ENCODE results near the gene CTTNBP2. TPM values are rescaled to one million over a fixed set of nuclear protein-coding genes. Genes with fewer than 3 reads are reported as not detected.
A peak's percentile ranks its signal among the peaks of the same experiment; 100 is the strongest.

Gene CTTNBP2
- total and polyA plus RNA-seq, 2 donors (not counting 1 experiment from before 2014, with no cell fraction given) = 8.3 to 12.0 TPM

GRCh38 chr7:117739085-117739484 is 134.2 kb downstream of the CTTNBP2 start:
- Histone ChIP-seq H3K27me3 (ENCODE audit: control insufficient read depth, insufficient read depth, low read length) (no peaks in the 10 kb centered on the region), H3K27ac (ENCODE audit: insufficient read depth, low read length) (no peak overlapping the region), H2AFZ (ENCODE audit: low read length) (no peak overlapping the region), H3K36me3 (ENCODE audit: control insufficient read depth, insufficient read depth, low read length) (peaks cover 4% of the 10 kb centered on the region), H3K4me2 (ENCODE audit: extremely low read depth, insufficient read depth, low read length) (no peak overlapping the region), H3K79me2 (ENCODE audit: control insufficient read depth, insufficient read depth, low read length) (no peaks in the 10 kb centered on the region), H3K9me3 (ENCODE audit: control insufficient read depth, insufficient read depth, low read depth, low read length) (no peaks in the 10 kb centered on the region), H3K4me3 (replicated peaks in 1 of 4; ENCODE audit: control extremely low read depth in 1 of 4, insufficient read depth in 1 of 4, low read depth in 3 of 4, low read length in 4 of 4) (no peak overlapping the region), H3K9ac (ENCODE audit: insufficient read depth, low read length) (no peak overlapping the region), H4K20me1 (ENCODE audit: control insufficient read depth, extremely low read depth, insufficient read depth, low read length) (no peaks in the 10 kb centered on the region), H3K4me1 (ENCODE audit: control insufficient read depth, extremely low read depth, insufficient read depth, low read length) (peaks cover 6% of the 10 kb centered on the region)
- DNase-seq (ENCODE audit: low read depth in 2 of 2) = no peak
- TF ChIP-seq CTCF (conservative IDR thresholded peaks at IDR 0.05 in 1 of 2, IDR thresholded peaks at IDR 0.05 in 1 of 2; ENCODE audit: low read depth in 1 of 2, low read length in 2 of 2) (no peak), EZH2 (IDR thresholded peaks at IDR 0.05; ENCODE audit: low read length, missing control alignments) (no peak)

GRCh38 chr7:117737926-117738325 is 135.3 kb downstream of the CTTNBP2 start:
- Histone ChIP-seq H3K4me2 (ENCODE audit: extremely low read depth, insufficient read depth, low read length) (no peak overlapping the region), H3K79me2 (ENCODE audit: control insufficient read depth, insufficient read depth, low read length) (no peaks in the 10 kb centered on the region), H3K9me3 (ENCODE audit: control insufficient read depth, insufficient read depth, low read depth, low read length) (no peaks in the 10 kb centered on the region), H4K20me1 (ENCODE audit: control insufficient read depth, extremely low read depth, insufficient read depth, low read length) (no peaks in the 10 kb centered on the region), H3K27ac (ENCODE audit: insufficient read depth, low read length) (no peak overlapping the region), H3K4me3 (replicated peaks in 1 of 4; ENCODE audit: control extremely low read depth in 1 of 4, insufficient read depth in 1 of 4, low read depth in 3 of 4, low read length in 4 of 4) (no peak overlapping the region), H3K27me3 (ENCODE audit: control insufficient read depth, insufficient read depth, low read length) (no peaks in the 10 kb centered on the region), H3K9ac (ENCODE audit: insufficient read depth, low read length) (no peak overlapping the region), H3K36me3 (ENCODE audit: control insufficient read depth, insufficient read depth, low read length) (peaks cover 6% of the 10 kb centered on the region), H3K4me1 (ENCODE audit: control insufficient read depth, extremely low read depth, insufficient read depth, low read length) (peaks cover 6% of the 10 kb centered on the region), H2AFZ (ENCODE audit: low read length) (no peak overlapping the region)
- no peak for DNase-seq (ENCODE audit: low read depth in 2 of 2)
- TF ChIP-seq EZH2 (IDR thresholded peaks at IDR 0.05; ENCODE audit: low read length, missing control alignments) (no peak), CTCF (conservative IDR thresholded peaks at IDR 0.05 in 1 of 2, IDR thresholded peaks at IDR 0.05 in 1 of 2; ENCODE audit: low read depth in 1 of 2, low read length in 2 of 2) (no peak)

- peaks cover 6% of the 10 kb centered on the region for H3K36me3 ChIP-seq (ENCODE audit: control insufficient read depth, insufficient read depth, low read length)
- no peak overlapping the region for H2AFZ ChIP-seq (ENCODE audit: low read length)
- peak in 1 of 2 donors; percentile 41 for DNase-seq (ENCODE audit: low read depth in 2 of 2)
- H3K27me3 ChIP-seq (ENCODE audit: control insufficient read depth, insufficient read depth, low read length) = no peaks in the 10 kb centered on the region
- no peaks in the 10 kb centered on the region for H4K20me1 ChIP-seq (ENCODE audit: control insufficient read depth, extremely low read depth, insufficient read depth, low read length)
- no peak overlapping the region for H3K4me2 ChIP-seq (ENCODE audit: extremely low read depth, insufficient read depth, low read length)
- no peaks in the 10 kb centered on the region for H3K79me2 ChIP-seq (ENCODE audit: control insufficient read depth, insufficient read depth, low read length)
- H3K27ac ChIP-seq (ENCODE audit: insufficient read depth, low read length) = no peak overlapping the region
- H3K4me1 ChIP-seq (ENCODE audit: control insufficient read depth, extremely low read depth, insufficient read depth, low read length) = no peaks in the 10 kb centered on the region
- H3K4me3 ChIP-seq (replicated peaks in 1 of 4; ENCODE audit: control extremely low read depth in 1 of 4, insufficient read depth in 1 of 4, low read depth in 3 of 4, low read length in 4 of 4) = no peak overlapping the region
- H3K9ac ChIP-seq (ENCODE audit: insufficient read depth, low read length) = no peak overlapping the region
- TF ChIP-seq CTCF (conservative IDR thresholded peaks at IDR 0.05 in 1 of 2, IDR thresholded peaks at IDR 0.05 in 1 of 2; ENCODE audit: low read depth in 1 of 2, low read length in 2 of 2) (no peak), EZH2 (IDR thresholded peaks at IDR 0.05; ENCODE audit: low read length, missing control alignments) (no peak)
- H3K9me3 ChIP-seq (ENCODE audit: control insufficient read depth, insufficient read depth, low read depth, low read length) = no peaks in the 10 kb centered on the region
Measured at GRCh38 chr7:117731455-117731854, 141.8 kb downstream of the CTTNBP2 start.

Data from fibroblast of lung (primary cell).